ENCODE measurements around the gene PRLR. TPM values are rescaled to one million over a fixed set of nuclear protein-coding genes. Genes with fewer than 3 reads are reported as not detected.

The PRLR gene
- total and polyA plus RNA-seq, 8 donors: 0.61 to 16.6 (median 8.1) TPM

- Histone ChIP-seq H3K4me3 (no peak overlapping the region), H3K9me3 (no peaks in the 10 kb centered on the region), H3K27ac (no peak overlapping the region), H3K4me1 (peaks cover 17 to 46% (median 25%) of the 10 kb centered on the region in 3 donors), H3K36me3 (no peaks in the 10 kb centered on the region), H3K27me3 (no peaks in the 10 kb centered on the region)
- intact Hi-C loops (cut with DNase I): no loop called here
- ATAC-seq: no peak
- no peak for FAIRE-seq
- no peak for DNase-seq
- 69 to 70% methylated on average over 4 of the region's 4 CpGs for WGBS, 2 donors
- no peak for TF ChIP-seq CTCF (IDR thresholded peaks at IDR 0.05)
Observed at GRCh38 chr5:35242702-35243258, 12.5 kb upstream of the PRLR start.

- H3K9me3 ChIP-seq: no peaks in the 10 kb centered on the region
- 82 to 92% methylated on average over 1 of the region's 1 CpG for WGBS, 2 donors
- H3K4me3 ChIP-seq: no peak overlapping the region
- intact Hi-C loops (cut with DNase I): no loop called here
- no peak overlapping the region for H3K27ac ChIP-seq
- TF ChIP-seq CTCF (IDR thresholded peaks at IDR 0.05): no peak
- no peaks in the 10 kb centered on the region for H3K36me3 ChIP-seq
- FAIRE-seq (no peak), DNase-seq (no peak), ATAC-seq (no peak)
- H3K27me3 ChIP-seq: no peaks in the 10 kb centered on the region
- peaks cover 11 to 36% (median 24%) of the 10 kb centered on the region in 3 donors for H3K4me1 ChIP-seq
Observed at GRCh38 chr5:35240892-35241291, 10.6 kb upstream of the PRLR start.

GRCh38 chr5:35239911-35240610 is 9.8 kb upstream of the PRLR start:
- DNase-seq: no peak

GRCh38 chr5:35239476-35239875 is 9.2 kb upstream of the PRLR start:
- ATAC-seq: no peak
- intact Hi-C loops (cut with DNase I): no loop called here
- TF ChIP-seq CTCF (IDR thresholded peaks at IDR 0.05): no peak
- H3K36me3 ChIP-seq: no peaks in the 10 kb centered on the region
- DNase-seq: no peak
- H3K9me3 ChIP-seq: no peaks in the 10 kb centered on the region
- peaks cover 11 to 38% (median 23%) of the 10 kb centered on the region in 3 donors for H3K4me1 ChIP-seq
- no peak overlapping the region for H3K27ac ChIP-seq
- no peaks in the 10 kb centered on the region for H3K27me3 ChIP-seq
- no peak for FAIRE-seq
- 97% methylated on average over 7 of the region's 7 CpGs for WGBS, 2 donors
- no peak overlapping the region for H3K4me3 ChIP-seq

More at GRCh38 chr5:35239911-35240610, 9.8 kb upstream of the PRLR start:
- TF ChIP-seq CTCF (IDR thresholded peaks at IDR 0.05): no peak
- Histone ChIP-seq H3K9me3 (no peaks in the 10 kb centered on the region), H3K4me1 (peaks cover 11 to 36% (median 23%) of the 10 kb centered on the region in 3 donors), H3K36me3 (no peaks in the 10 kb centered on the region), H3K4me3 (no peak overlapping the region), H3K27me3 (no peaks in the 10 kb centered on the region), H3K27ac (no peak overlapping the region)
- FAIRE-seq (no peak), ATAC-seq (peak in 1 of 4 donors; percentile 20)
- WGBS, 2 donors: 70 to 71% methylated on average over 2 of the region's 2 CpGs
- intact Hi-C loops (cut with DNase I): no loop called here
